LHCN-M2 (cell line): ENCODE results near the gene PRSS56. TPM values are rescaled to one million over a fixed set of nuclear protein-coding genes. Genes with fewer than 3 reads are reported as not detected.

ENCODE experiments used
- DNase-seq: peaks from one replicate; pipeline ENCODE4 v3.0.0-alpha.2; 2012; ENCODE audit warnings: low read depth
- polyA plus RNA-seq: library from polyadenylated mRNA; unstranded; fragments of >200 nt; gene quantifications from one replicate; pipeline ENCODE4 v1.2.1, GENCODE V29; 2012; ENCODE audit warnings: missing spikeins
- total RNA-seq: library from RNA; depleted of rRNA; stranded (reverse); fragments of >200 nt; gene quantifications from 2 replicates; pipeline ENCODE4 v1.2.3, GENCODE V29; 2014; rRNA removed

Gene PRSS56
- 0.40 and 0.71 TPM in 2 replicates for total RNA-seq
- polyA plus RNA-seq: 0.05 TPM

GRCh38 chr2:232519581-232520438, at the start of gene PRSS56:
Gene PRSS56 (plus strand): TSS chr2:232520388. CDS start chr2:232520599, 211 bp downstream.
- no peak for DNase-seq

GRCh38 chr2:232473467-232473890, 46.7 kb upstream of the PRSS56 start:
- DNase-seq: peak; percentile 25

GRCh38 chr2:232476045-232476444, 44.1 kb upstream of the PRSS56 start:
- DNase-seq: no peak

GRCh38 chr2:232476791-232477190, 43.4 kb upstream of the PRSS56 start:
- no peak for DNase-seq

GRCh38 chr2:232477751-232478510, 42.3 kb upstream of the PRSS56 start:
- DNase-seq: no peak

- no peak for DNase-seq
Observed at GRCh38 chr2:232478571-232479340, 41.4 kb upstream of the PRSS56 start.

- DNase-seq: no peak
Observed at GRCh38 chr2:232479341-232480200, 40.6 kb upstream of the PRSS56 start.

- DNase-seq: no peak
Observed at GRCh38 chr2:232480201-232481190, 39.7 kb upstream of the PRSS56 start.

GRCh38 chr2:232481322-232482140, 38.7 kb upstream of the PRSS56 start:
- DNase-seq: no peak

GRCh38 chr2:232482301-232483238, 37.6 kb upstream of the PRSS56 start:
- no peak for DNase-seq

- no peak for DNase-seq
Observed at GRCh38 chr2:232483311-232483922, 36.8 kb upstream of the PRSS56 start.

GRCh38 chr2:232483923-232484627, 36.1 kb upstream of the PRSS56 start:
- DNase-seq: no peak

GRCh38 chr2:232484628-232485347, 35.4 kb upstream of the PRSS56 start:
- no peak for DNase-seq

GRCh38 chr2:232485348-232485756, 34.8 kb upstream of the PRSS56 start:
- no peak for DNase-seq

- DNase-seq: no peak
Observed at GRCh38 chr2:232485757-232486557, 34.2 kb upstream of the PRSS56 start.
